ENCODE results near the gene C16orf86.
A peak's percentile ranks its signal among the peaks of the same experiment; 100 is the strongest.

C16orf86 gene

DNA sequence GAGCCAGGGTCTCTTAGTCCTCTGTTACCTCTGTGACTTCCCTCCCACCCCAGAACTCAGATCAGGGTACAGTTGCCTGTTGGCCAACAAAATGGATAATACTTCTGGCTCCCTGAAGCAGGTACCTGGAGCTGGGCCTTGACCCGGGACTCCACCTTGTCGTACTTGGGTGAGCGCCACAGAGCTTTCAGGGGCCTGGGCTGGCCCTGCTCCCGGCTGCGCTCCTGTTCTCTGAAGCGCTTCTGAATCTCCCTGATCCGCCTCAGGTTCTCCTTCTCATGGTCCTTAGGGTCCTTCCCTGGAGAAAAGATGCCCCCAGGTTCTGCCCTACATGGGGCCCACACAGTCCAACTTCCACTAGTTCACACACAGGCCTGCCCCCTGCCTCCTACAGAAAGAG, 1.7 kb upstream of the C16orf86 start:
- H3K36me3 ChIP-seq (replicated peaks; ENCODE audit: insufficient read depth, low read length), result no peaks in the 10 kb centered on the region
- no peaks in the 10 kb centered on the region for H3K9me3 ChIP-seq (replicated peaks; ENCODE audit: insufficient read depth, low read length)
- peaks cover 30% of the 10 kb centered on the region for H3K79me2 ChIP-seq (ENCODE audit: low read length)
- no peak overlapping the region for H3K27ac ChIP-seq (ENCODE audit: low read length)
- H3K4me3 ChIP-seq (ENCODE audit: low read length), result no peak overlapping the region
- no peak overlapping the region for H3K9ac ChIP-seq (ENCODE audit: low read length)
- H3F3A ChIP-seq (ENCODE audit: insufficient read depth, low read length), result peaks cover 23% of the 10 kb centered on the region
- H4K20me1 ChIP-seq (ENCODE audit: insufficient read depth, low read length), result no peaks in the 10 kb centered on the region
- no peak for DNase-seq
- H3K9me2 ChIP-seq (replicated peaks; ENCODE audit: insufficient read depth, low read length), result no peaks in the 10 kb centered on the region
- TF ChIP-seq EZH2phosphoT487 (IDR thresholded peaks at IDR 0.05; ENCODE audit: low read length), result no peak
- TF ChIP-seq EZH2 (optimal IDR thresholded peaks at IDR 0.05; ENCODE audit: low read depth, low read length), result no peak
- no peak for TF ChIP-seq CTCF (IDR thresholded peaks at IDR 0.05; ENCODE audit: low read length)
- no peaks in the 10 kb centered on the region for H3K27me3 ChIP-seq (replicated peaks; ENCODE audit: insufficient read depth, low read length)
- no peak overlapping the region for H3K4me2 ChIP-seq (ENCODE audit: low read depth, low read length)
- H2AFZ ChIP-seq (ENCODE audit: low read length), result no peak overlapping the region
- H3K4me1 ChIP-seq (ENCODE audit: low read length), result peaks cover 27% of the 10 kb centered on the region

GRCh38 chr16:67665598-67665997, 1.0 kb upstream of the C16orf86 start:
- H3K4me3 ChIP-seq (ENCODE audit: low read length), result peak overlapping the region; percentile 89
- H3K9ac ChIP-seq (ENCODE audit: low read length), result peak overlapping the region; percentile 82; the same call in 1 of the 2 replicates
- no peaks in the 10 kb centered on the region for H3K9me3 ChIP-seq (replicated peaks; ENCODE audit: insufficient read depth, low read length)
- TF ChIP-seq EZH2 (optimal IDR thresholded peaks at IDR 0.05; ENCODE audit: low read depth, low read length) (no peak), CTCF (IDR thresholded peaks at IDR 0.05; ENCODE audit: low read length) (no peak), EZH2phosphoT487 (IDR thresholded peaks at IDR 0.05; ENCODE audit: low read length) (no peak)
- peaks cover 27% of the 10 kb centered on the region for H3K4me1 ChIP-seq (ENCODE audit: low read length)
- no peaks in the 10 kb centered on the region for H3K27me3 ChIP-seq (replicated peaks; ENCODE audit: insufficient read depth, low read length)
- H2AFZ ChIP-seq (ENCODE audit: low read length), result peak overlapping the region; percentile 99
- H4K20me1 ChIP-seq (ENCODE audit: insufficient read depth, low read length), result no peaks in the 10 kb centered on the region
- peak overlapping the region; percentile 98 for H3K4me2 ChIP-seq (ENCODE audit: low read depth, low read length)
- DNase-seq, result no peak
- peaks cover 29% of the 10 kb centered on the region for H3K79me2 ChIP-seq (ENCODE audit: low read length)
- H3K27ac ChIP-seq (ENCODE audit: low read length), result no peak overlapping the region
- H3K36me3 ChIP-seq (replicated peaks; ENCODE audit: insufficient read depth, low read length), result no peaks in the 10 kb centered on the region
- no peaks in the 10 kb centered on the region for H3K9me2 ChIP-seq (replicated peaks; ENCODE audit: insufficient read depth, low read length)
- peaks cover 19% of the 10 kb centered on the region for H3F3A ChIP-seq (ENCODE audit: insufficient read depth, low read length)

- Histone ChIP-seq H3K9me3 (replicated peaks; ENCODE audit: insufficient read depth, low read length) (no peaks in the 10 kb centered on the region), H3K9ac (ENCODE audit: low read length) (peak overlapping the region; percentile 82), H3K79me2 (ENCODE audit: low read length) (peaks cover 27% of the 10 kb centered on the region), H3F3A (ENCODE audit: insufficient read depth, low read length) (peaks cover 17% of the 10 kb centered on the region), H3K4me3 (ENCODE audit: low read length) (peak overlapping the region; percentile 89), H3K27me3 (replicated peaks; ENCODE audit: insufficient read depth, low read length) (no peaks in the 10 kb centered on the region), H3K9me2 (replicated peaks; ENCODE audit: insufficient read depth, low read length) (no peaks in the 10 kb centered on the region), H3K27ac (ENCODE audit: low read length) (peak overlapping the region; percentile 52; the same call in 1 of the 2 replicates), H3K4me2 (ENCODE audit: low read depth, low read length) (peak overlapping the region; percentile 98), H4K20me1 (ENCODE audit: insufficient read depth, low read length) (no peaks in the 10 kb centered on the region), H3K36me3 (replicated peaks; ENCODE audit: insufficient read depth, low read length) (no peaks in the 10 kb centered on the region), H2AFZ (ENCODE audit: low read length) (peak overlapping the region; percentile 99), H3K4me1 (ENCODE audit: low read length) (peaks cover 27% of the 10 kb centered on the region)
- TF ChIP-seq EZH2 (optimal IDR thresholded peaks at IDR 0.05; ENCODE audit: low read depth, low read length) (no peak), CTCF (IDR thresholded peaks at IDR 0.05; ENCODE audit: low read length) (no peak), EZH2phosphoT487 (IDR thresholded peaks at IDR 0.05; ENCODE audit: low read length) (no peak)
- no peak for DNase-seq
Measured at GRCh38 chr16:67666032-67666551, 522 bp upstream of the C16orf86 start.

Data from MM.1S (cell line).